Stomach (tissue), 9 donors: ENCODE data around the gene ZBTB7B. TPM values are rescaled to one million over a fixed set of nuclear protein-coding genes. Genes with fewer than 3 reads are reported as not detected.
"Not testable (repeated sequence)": the region's sequence is repeated elsewhere in the genome, so short reads cannot be mapped to it uniquely, and the experiment has no call there.

Experiments used
- DNase-seq, 2 donors: peaks; one replicate each; pipeline versions ENCODE4 v3.0.0 to v3.0.0-alpha.2; 2013 to 2019
- H3K27ac ChIP-seq, 5 donors: fragments of 200-600 bp in 4 of 5; sonication (generic) in 4 of 5; one replicate each; pipeline ENCODE4 v1.5.1; 2013 to 2019; ENCODE audit warnings: mild to moderate bottlenecking in 1 of 5, moderate library complexity in 1 of 5
- H3K27me3 ChIP-seq, 3 donors: fragments of 200-600 bp; sonication (generic); one replicate each; pipeline ENCODE4 v1.5.1; 2017 to 2019; ENCODE audit warnings: mixed run types in 1 of 3
- H3K36me3 ChIP-seq, 4 donors: fragments of 200-600 bp; sonication (generic); 1 replicate in 3 of 4; 2 replicates in 1 of 4; pipeline ENCODE4 v1.5.1; 2016 to 2019
- H3K4me1 ChIP-seq, 4 donors: fragments of 200-600 bp; sonication (generic); one replicate each; pipeline ENCODE4 v1.5.1; 2016 to 2019
- H3K4me3 ChIP-seq, 4 donors: fragments of 200-600 bp; sonication (generic) in 3 of 4; one replicate each; pipeline ENCODE4 v1.5.1; 2016 to 2019; ENCODE audit warnings: mild to moderate bottlenecking in 1 of 4
- H3K9me3 ChIP-seq, 4 donors: fragments of 200-600 bp; sonication (generic); one replicate each; pipeline ENCODE4 v1.5.1; 2016 to 2019
- CTCF ChIP-seq, 7 experiments: fragments of 450-650 bp in 4 of 7; fragments of 200-600 bp in 3 of 7; sonication (generic) in 3 of 7; IDR thresholded peaks; one replicate each; pipeline ENCODE4 v1.5.1; 2016 to 2019; ENCODE audit warnings: antibody characterized with exemption in 7 of 7, control low read depth in 2 of 7, mild to moderate bottlenecking in 1 of 7
- EP300 ChIP-seq: sonication (generic); formaldehyde crosslinking; IDR thresholded peaks from one replicate; pipeline ENCODE4 v1.6.1; 2017; ENCODE audit warnings: antibody characterized with exemption
- POLR2A ChIP-seq, 4 donors: fragments of 450-650 bp; IDR thresholded peaks; one replicate each; pipeline ENCODE4 v1.6.1; 2016; ENCODE audit warnings: antibody characterized with exemption in 4 of 4, control low read depth in 2 of 4, mild to moderate bottlenecking in 1 of 4, moderate library complexity in 1 of 4
- POLR2AphosphoS5 ChIP-seq, 3 donors: sonication (generic); formaldehyde crosslinking; IDR thresholded peaks; one replicate each; pipeline ENCODE4 v1.6.1; 2016; ENCODE audit warnings: antibody characterized with exemption in 3 of 3
- WGBS, 5 donors: extraction: QIAGEN DNeasy Blood & Tissue Kit in 3 of 5; methylation state at CpG; one replicate each; pipeline versions ENCODE4 v1.1.5 to v1.1.7; 2013 to 2018; 5-methylcytosine and 5-hydroxymethylcytosine counted together
- intact Hi-C: fragments of 100-400 bp; cut with DNase I; formaldehyde crosslinking; loops from one replicate; pipeline ENCODE4 v1.15.1; 2023; ENCODE audit warnings: low total_unique reads
- polyA plus RNA-seq, 3 donors: library from polyadenylated mRNA; stranded (reverse); fragments of 200-250 nt; gene quantifications; one replicate each; pipeline ENCODE4 v1.2.3, GENCODE V29; 2013
- total RNA-seq, 5 donors: library from RNA; depleted of rRNA; stranded (reverse); fragments of >200 nt; gene quantifications; one replicate each; pipeline versions ENCODE4 v1.1.0 to v1.2.3, GENCODE V29; 2014 to 2016
- donor health status: healthy with polysubstance abuse.
- donor health status: Bipolar disorder and iron deficiency.
- donor health status: healthy.

Gene ZBTB7B
- total and polyA plus RNA-seq, 8 donors = 29.6 to 134 (median 38.1) TPM

GRCh38 chr1:154974102-154974807 is 28.3 kb upstream of the ZBTB7B start, which contains the start of gene CKS1B:
TSS of gene CKS1B (plus strand) at chr1:154974681. CDS start at chr1:154974746, 65 bp downstream.
- Histone ChIP-seq H3K4me3 (peak within 1 kb of the TSS; percentile 64 to 70 (median 68)), H3K36me3 (peaks cover 0 to 17% (median 12%) of the 10 kb centered on the region in 4 donors), H3K27ac (peak within 1 kb of the TSS; percentile 96 to 100 (median 99)), H3K9me3 (no peaks in the 10 kb centered on the region), H3K27me3 (no peaks in the 10 kb centered on the region), H3K4me1 (peaks cover 43 to 58% (median 51%) of the 10 kb centered on the region in 4 donors)
- intact Hi-C loops = no loop called here
- DNase-seq = peak; percentile 96 to 100
- TF ChIP-seq EP300 = no peak
- TF ChIP-seq POLR2AphosphoS5 (IDR thresholded peaks at IDR 0.05) = peak; percentile 82 to 87 (median 87)
- peak in 2 of 4 donors; percentile 53 to 64 for TF ChIP-seq POLR2A (IDR thresholded peaks at IDR 0.05)
- no peak for TF ChIP-seq CTCF (IDR thresholded peaks at IDR 0.05)
- WGBS, 5 donors = 0 to 1% (median 1%) methylated on average over 47 of the region's 47 CpGs

GRCh38 chr1:154974808-154975408 is 27.7 kb upstream of the ZBTB7B start:
- 0 to 2% (median 0%) methylated on average over 30 of the region's 30 CpGs for WGBS, 5 donors

GRCh38 chr1:154975409-154976059 is 27.1 kb upstream of the ZBTB7B start:
- H3K36me3 ChIP-seq = peaks cover 0 to 20% (median 14%) of the 10 kb centered on the region in 4 donors
- no peak for TF ChIP-seq EP300
- no peak for TF ChIP-seq POLR2AphosphoS5 (IDR thresholded peaks at IDR 0.05)
- TF ChIP-seq POLR2A (IDR thresholded peaks at IDR 0.05) = no peak
- no peak for TF ChIP-seq CTCF (IDR thresholded peaks at IDR 0.05)
- H3K4me3 ChIP-seq = peak overlapping the region; percentile 64 to 70 (median 68)
- H3K27me3 ChIP-seq = no peaks in the 10 kb centered on the region
- peak; percentile 55 to 83 for DNase-seq
- no peaks in the 10 kb centered on the region for H3K9me3 ChIP-seq
- H3K27ac ChIP-seq = peak overlapping the region; percentile 89 to 100 (median 99)
- WGBS, 5 donors = 0 to 1% (median 1%) methylated on average over 24 of the region's 24 CpGs
- peaks cover 30 to 45% (median 38%) of the 10 kb centered on the region in 4 donors for H3K4me1 ChIP-seq
- intact Hi-C loops = no loop called here

More at GRCh38 chr1:154974808-154975408, 27.7 kb upstream of the ZBTB7B start:
- no peaks in the 10 kb centered on the region for H3K27me3 ChIP-seq
- peaks cover 37 to 52% (median 45%) of the 10 kb centered on the region in 4 donors for H3K4me1 ChIP-seq
- TF ChIP-seq CTCF (IDR thresholded peaks at IDR 0.05) (no peak), POLR2A (IDR thresholded peaks at IDR 0.05) (peak in 1 of 4 donors; percentile 69), POLR2AphosphoS5 (IDR thresholded peaks at IDR 0.05) (peak; percentile 62 to 77 (median 65)), EP300 (no peak)
- peak overlapping the region; percentile 89 to 100 (median 99) for H3K27ac ChIP-seq
- intact Hi-C loops = no loop called here
- DNase-seq = peak; percentile 94 to 99
- H3K9me3 ChIP-seq = no peaks in the 10 kb centered on the region
- H3K4me3 ChIP-seq = peak overlapping the region; percentile 64 to 70 (median 68)
- H3K36me3 ChIP-seq = peaks cover 0 to 18% (median 14%) of the 10 kb centered on the region in 4 donors

- WGBS, 5 donors = 63 to 79% (median 68%) methylated on average over 3 of the region's 3 CpGs
- H3K9me3 ChIP-seq, H3K27me3 ChIP-seq, H3K27ac ChIP-seq, intact Hi-C loops, H3K4me3 ChIP-seq, DNase-seq: not testable (repeated sequence)
- Histone ChIP-seq H3K4me1 (peaks cover 14 to 36% (median 25%) of the 10 kb centered on the region in 4 donors), H3K36me3 (peaks cover 0 to 20% (median 14%) of the 10 kb centered on the region in 4 donors)
These were observed 24.8 kb upstream of the ZBTB7B start for GRCh38 chr1:154977762-154978161.
